Stimulated activated CD8-positive, alpha-beta memory T cell treated with anti-CD3 and anti-CD28 coated beads, Interleukin-2, amount 100 ng/mL, for 1 hour (primary cell): Measurements from ENCODE around the gene PITRM1.

Source experiments
- DNase-seq, 2 donors: peaks; one replicate each; pipeline ENCODE4 v3.0.0-alpha.2; 2020; ENCODE audit warnings: low read depth in 2 of 2

PITRM1 gene

DNA sequence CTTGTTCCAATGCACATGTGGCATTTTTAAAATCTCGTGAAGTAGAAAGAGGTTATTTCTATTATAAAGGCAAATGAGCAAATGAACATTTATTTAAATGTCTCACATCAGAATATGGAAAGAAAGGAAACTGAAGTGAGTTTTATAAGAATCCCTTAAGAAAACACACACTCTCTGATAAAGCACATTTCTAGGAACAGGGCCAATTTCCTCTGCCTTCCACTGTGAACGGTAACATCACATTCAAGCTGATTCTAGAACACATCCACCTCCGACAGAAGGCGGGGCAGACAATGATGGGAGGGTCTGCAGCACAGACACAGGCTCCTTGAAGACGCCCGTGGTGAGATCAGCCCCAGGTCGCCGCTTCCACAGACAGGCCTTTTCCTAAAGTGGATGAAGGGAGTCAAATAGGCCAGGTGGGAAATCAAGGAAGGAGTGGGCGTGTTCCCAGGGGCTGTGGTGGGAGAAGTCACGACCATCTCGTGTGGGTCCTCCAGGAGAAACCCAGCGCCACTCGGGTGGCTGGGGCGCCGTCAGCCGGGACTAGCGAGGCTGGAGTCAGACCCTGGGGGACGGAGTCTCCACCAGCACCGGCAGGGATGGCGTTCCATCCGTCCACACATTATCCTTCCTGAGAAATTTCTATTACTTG, 31.1 kb downstream of the PITRM1 start:
- DNase-seq, result no peak

DNA sequence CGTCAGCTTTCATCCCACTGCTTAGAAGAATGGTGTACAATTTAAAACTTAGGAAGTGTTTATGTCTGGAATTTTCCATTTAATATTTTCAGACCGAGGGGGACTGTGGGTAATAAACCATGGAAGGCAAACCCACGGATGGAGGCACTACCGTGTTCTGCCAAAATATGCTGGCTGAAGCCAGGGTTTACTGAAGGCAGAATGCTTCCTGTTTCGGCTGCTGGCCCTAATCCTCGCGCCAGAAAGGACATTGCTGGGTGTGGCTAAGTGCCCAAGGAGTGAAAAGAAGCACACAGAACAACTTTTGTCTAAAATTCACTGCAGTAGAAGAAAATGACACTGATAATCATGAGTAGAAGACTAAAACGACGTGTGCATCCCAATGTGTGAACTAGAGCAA, 32.3 kb downstream of the PITRM1 start:
- DNase-seq, result no peak

DNA sequence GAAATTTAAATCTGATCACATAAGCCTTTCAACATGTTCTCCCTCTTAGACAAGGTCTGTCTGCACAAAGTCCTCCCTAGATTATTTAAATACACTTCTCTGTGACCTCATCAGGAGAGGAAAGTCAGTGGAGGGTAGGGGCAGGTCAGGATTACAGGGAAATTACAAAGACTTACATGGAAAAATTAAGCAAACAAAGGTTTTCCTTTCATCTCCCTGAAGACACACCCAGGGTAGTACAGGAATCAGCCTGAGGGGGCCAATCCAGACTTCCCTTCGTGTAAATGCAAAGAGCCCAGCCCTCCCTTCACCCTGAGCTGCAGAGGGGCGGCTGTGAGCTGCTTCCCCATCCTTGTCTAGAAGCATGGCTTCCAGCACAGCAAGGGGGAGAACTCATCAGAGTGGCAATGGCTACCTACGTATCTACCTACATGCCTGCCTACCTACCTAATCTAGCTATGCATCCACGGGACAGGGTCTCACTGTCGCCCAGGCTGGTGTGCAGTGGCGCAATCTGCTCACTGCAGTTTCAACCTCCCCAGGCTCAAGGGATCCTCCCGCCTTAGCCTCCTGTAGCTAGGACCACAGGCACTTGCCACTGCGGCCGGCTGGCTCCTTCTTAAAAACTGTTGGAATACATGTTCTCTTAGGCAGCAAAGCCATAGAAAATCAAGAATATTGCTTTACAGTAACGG, 33.2 kb downstream of the PITRM1 start:
- DNase-seq, result no peak

DNA sequence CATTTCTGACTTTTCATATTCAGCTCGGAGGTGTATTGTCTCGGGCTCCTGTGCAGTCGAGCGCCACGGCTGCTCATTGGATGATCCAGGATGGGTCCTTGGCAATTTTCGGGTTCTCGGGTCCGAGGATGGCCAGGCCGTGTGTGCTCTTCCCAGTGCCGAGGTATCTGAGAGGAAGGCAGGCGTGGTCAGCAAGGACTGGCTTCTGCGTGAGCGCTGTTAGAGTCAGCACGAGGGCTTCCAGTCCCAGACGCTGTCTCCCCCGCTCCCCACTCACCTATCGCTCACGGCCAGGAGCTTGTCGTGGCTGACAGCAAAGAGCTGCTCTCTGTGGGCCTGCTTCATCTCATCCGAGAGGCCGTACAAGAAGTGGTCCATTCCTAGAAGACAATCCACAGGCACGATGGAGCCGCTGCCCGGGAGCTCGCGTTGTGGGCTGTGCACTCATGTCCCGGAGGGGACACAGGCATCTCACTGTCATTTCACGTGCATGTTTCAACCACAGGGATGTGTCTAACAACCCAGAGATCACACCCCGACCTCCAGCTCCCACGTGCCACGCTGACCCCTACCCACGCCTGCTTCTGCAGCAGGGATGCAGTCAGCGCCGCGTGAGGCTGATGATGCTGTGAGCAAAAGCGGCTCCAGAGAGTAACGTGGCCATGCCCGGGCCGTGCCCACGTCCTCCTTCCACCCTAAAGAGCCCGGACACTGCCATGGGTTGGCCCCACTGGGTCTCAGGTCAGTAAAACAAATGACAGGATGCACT, 34.4 kb downstream of the PITRM1 start:
- no peak for DNase-seq

DNA sequence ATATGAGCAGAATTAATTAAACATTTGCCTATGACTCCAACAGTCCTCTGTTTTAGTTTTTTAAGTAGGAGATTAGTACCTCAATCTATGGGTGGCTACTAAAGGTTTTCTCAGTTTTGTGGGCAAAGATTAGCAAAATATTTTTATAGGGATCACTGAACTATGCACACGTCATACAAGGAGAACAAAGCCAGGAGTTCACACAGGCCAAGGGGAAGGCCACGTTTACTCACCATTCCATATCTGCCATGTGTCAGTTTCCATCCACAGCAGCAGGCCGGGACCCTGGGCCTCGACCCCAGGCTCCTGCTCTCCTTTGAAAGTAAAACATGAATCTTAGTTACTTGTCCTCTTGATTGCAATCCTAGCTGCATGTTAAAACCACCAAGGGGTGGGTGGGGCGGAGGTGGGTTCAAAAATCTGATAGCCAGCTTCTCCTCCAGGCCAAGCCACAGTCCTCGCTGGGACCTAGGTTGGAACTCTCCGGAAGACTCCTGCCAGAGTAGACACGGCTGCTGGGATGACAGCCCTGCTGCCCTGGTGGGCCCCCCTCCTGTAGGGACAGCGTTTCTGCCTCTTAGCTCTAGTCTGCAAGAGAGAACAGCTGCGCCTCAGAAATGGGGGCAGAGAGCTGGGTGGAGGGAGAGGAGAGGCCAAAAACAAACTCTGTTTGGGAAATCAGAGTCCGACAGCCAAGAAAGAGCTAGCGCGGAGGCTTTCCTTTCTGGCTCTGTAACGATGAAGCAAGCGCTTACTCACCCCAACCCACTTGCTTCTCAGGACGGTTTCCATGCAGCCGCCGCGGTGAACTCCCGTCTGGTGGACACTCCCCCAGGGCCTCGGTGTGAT, 35.6 kb downstream of the PITRM1 start:
- DNase-seq, result no peak

DNA sequence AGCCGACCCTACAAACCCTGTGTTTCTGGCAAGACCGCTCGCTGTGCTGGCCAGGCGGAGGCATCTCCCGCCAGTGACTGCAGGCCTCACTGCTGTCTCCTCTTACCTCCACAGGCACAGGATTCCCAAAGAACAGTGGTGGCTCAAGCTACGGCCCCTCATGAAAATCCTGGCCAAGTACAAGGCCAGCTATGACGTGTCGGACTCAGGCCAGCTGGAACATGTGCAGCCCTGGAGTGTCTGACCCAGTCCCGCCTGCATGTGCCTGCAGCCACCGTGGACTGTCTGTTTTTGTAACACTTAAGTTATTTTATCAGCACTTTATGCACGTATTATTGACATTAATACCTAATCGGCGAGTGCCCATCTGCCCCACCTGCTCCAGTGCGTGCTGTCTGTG, 36.2 kb downstream of the PITRM1 start:
- no peak for DNase-seq

DNA sequence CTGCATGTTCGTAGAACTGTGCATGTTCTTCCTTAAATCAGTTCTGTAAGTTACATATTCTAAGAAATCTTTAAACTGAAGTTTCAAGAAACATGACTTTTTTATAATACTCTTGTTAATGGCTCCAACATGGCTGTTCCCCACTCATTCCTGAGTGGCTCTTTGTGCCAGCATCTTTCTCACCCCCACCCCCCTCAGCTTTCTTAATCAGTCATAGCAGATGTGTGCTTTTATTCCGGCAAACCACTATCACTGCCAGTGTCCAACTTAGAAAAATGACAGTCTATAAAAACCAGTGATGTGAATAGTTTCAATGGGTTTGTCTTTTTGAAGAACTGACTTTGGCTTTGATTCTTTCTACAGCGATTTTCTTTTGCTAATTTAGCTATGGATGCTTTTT, 37.6 kb downstream of the PITRM1 start:
- no peak for DNase-seq

DNA sequence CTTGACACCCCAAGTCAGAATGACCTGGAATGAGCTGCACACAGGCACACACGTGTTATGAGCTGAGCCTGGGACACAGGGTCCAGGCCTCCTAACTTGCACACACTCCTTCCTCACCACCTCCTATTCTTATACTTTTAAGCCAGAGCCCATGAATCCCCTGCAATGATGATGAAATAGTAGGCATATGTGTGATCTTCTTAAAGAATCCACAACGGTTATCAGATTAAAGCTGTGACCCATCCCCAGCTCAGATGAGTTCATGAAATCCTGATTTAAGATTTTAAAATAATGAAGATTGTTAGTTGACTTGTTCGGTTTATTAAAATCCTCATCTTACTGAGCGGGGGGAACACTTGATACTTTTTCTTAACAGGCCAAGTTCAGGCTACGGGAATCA, 38.6 kb downstream of the PITRM1 start:
- no peak for DNase-seq

DNA sequence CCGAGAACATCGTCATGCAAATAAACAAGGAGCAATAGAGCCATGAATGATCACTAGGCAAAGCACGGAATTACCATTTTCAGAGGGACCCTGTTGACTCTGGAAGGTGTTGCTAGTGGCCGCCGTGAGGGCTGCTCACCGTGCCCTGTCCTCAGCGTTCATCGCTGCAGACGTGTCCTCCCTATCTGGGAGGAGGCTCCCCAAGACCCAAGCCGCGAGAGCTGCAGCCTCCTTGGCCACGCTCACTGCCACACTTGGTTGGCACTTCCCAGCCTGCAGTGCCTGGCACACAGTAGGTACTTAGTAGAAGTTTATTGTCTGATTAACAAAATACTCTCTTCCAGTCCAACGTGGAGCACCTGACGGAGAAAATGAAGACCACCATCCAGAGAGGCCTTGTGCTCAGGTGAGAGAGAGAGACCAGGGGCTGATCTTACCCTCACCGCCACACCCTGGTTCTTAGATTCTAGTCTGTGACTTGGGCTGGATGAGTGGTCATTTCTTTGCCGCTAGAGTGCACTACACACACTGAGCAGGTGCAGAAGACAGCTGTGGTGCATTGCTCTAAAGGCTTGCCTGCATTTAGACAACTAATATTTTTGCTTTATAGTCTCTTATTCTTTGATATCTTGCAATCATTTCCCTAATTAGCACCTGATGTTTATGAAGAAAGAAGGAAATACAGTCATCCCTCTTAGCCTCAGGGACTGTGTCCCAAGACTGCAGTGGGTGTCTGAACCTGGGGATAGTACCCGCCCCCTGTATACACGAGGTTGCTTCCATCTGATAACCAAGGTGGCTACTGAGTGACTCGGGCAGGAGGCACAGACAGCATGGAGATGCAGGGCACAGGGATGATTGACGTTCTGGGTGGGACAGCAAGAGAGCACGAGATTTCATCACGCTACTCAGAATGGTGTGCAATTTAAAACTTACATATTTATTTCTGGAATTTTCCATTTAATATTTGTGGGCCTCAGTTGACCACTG, 40.3 kb downstream of the PITRM1 start:
- no peak for DNase-seq

DNA sequence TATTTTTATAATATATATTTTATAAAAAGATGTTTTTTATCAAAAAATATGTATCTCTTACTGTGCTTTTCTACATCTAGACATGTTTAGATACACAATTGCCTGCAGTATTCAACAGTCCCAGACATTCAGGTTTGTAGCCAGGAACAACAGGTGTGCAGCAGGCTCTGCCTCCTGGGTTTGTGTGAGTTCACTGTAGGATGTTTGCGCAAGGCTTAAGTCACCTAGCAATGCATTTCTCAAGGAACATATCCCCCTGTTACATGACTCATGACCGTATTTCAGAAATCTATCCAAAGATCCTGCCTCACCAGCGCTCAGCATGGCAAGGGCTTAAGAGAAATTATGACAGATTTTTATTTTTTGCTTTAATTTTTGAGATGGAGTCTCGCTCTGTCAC, 41.5 kb downstream of the PITRM1 start:
- DNase-seq, result no peak

DNA sequence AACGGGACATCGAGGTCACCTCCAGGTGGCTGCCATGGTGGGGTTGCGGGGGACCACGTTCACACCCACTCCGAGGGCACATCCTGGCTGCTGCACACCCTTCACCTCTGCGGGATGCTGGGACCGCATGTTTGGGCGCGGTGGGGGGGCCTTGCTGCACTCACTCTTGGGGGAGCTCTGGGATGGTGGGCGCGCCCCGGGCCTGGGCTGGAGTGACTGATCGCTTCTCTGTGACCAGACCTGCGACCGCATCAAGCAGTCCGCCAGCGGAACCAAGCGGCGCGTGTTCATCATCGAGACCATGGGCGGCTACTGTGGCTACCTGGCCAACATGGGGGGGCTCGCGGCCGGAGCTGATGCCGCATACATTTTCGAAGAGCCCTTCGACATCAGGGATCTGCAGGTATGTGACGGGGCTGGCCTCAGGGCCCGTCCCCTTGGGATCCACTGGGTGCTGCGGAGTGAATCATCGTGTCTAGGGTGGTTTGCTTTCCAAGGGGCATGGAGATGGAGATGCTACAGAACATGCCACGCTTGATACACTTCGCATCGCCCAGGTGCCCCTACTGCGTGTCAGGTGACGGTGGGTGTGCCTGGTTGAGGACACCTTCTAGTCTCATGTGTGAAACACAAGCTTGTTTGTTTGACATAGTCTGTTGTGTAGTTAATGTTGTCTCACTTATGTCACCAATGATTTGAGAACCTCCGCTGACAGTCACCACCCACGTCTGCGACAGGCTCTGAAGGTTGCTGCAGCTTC, 42.8 kb downstream of the PITRM1 start:
- no peak for DNase-seq

DNA sequence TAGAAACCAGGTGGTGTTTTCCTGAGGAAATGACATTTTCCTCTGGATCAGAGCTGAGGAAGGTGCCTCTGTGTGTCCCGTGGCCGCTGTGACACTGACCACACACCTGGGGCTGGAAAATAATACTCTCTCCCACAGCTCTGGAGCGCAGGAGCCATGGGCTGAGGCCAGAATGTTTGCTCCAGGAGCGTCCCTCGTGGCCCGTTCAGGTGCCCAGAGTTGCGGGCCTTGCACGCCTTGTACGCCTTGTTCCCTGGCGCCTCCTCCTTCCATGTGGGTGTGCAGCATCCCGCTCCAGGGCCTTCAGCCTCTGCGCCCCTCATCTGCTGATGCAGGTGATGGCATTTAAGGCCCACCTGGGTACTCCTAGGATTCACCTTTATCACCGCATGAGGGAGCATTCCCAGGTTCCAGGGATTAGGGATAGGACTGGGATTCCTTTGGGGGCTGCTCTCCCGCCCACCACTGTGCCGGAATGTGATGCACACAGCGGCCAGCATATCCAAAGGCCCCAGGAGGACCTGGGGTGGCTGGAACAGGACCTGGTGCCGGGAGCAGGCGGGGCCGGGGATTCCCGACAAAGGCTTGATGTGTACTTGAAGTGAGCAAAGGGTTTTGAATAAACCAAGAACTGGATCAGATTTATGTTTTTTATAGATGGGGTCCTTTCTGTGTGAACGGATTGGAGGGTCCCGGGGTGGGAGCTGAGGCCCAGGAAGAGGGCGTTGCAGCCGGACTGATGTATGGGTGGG, 44.0 kb downstream of the PITRM1 start:
- DNase-seq, result no peak

DNA sequence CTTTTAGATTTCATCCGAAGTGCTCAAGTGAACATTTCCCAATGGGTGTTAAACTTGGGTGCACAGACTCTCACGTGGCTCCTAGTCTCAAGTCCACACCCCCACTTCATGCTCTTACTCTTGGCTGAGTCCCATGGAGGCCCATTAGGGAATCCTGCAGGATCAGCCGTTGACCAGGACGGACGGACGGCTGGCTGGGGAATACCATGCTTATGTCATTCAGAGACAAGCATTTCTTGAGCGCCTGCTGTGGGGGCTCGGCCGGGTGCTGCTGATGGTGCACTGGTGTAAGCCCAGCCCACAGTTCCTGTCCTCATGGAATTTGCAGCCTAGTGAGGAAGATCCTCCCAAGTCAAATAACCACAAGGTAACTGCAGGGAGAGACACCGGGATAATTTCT, 44.7 kb downstream of the PITRM1 start:
- DNase-seq, result no peak

DNA sequence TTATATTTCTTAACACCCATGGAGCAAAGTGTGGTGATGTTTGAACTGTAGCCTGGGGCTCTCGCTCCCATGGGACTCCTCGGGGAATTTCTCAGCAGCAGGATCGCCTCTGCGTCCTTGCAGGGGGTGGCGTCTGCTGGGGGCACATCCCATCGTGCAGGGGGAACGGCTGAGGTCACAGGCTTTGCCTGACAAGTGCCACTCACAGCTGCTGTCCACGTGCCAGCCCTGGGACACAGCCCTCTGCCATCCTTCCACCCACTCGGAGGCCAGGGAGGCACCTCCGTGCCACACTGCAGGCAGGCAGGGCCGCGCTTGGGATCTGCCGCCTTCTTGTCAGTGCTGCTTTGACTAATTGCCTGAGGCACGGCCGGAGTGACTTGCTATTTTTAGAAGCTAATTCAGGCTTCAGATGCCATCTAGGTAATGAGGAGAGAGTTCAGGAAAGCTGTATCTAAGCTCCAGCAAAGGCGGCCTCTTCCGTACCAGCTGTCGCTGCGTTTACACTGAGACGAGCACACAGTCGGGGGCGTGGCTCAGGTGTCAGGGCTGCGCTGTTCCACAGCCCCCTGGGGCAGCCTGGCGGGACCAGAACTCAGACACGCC, 45.7 kb downstream of the PITRM1 start:
- DNase-seq, result no peak

DNA sequence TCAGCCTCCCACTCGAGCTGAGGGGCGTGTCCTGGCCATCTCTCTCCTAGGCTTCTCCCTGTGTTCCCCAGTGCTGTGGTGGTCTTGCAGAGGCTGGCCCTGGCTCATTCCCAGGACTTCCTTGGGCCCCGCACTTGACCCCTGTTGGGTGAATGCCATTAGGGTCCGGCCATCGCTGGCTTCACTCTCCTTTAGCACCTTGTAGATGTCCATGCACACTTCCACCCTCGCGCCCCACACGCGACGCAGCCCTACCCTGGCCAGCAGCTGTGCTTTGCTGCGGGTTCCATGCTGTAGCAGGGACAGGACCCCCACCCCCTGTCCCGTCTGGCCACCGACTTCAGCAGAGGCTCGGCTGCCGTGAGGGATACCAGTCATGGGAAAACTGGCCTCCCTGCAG, 46.3 kb downstream of the PITRM1 start:
- DNase-seq, result no peak

DNA sequence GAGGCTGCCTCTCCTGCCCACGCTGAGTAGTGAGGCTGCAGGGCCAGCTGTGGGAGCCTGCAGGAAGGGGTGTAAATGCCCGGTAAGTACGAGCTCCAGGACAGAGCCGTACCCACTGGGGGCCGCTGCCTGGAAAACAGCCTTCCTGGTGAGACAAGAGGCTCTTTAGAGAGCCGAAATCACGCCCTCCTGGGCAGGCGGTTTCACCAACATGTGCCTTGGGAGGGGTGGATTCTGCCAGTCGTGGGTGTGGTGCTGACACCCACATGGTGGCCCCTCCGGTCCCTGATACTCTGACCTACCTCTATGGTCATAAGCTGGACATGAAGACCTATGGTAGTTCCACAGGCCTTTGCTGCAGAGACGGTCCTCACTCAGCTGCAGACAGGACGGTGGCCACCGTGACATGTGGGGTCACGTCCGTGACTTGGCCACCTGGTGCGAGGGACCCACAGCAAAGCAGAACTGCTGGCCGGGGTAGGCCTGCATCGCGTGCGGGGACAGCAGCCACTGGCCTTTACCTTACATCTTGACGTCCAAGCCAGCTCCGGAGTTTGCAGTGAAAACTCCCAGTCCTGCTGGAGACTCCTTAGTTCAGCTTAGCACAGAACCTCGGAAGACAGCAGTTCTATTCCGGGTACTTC, 46.9 kb downstream of the PITRM1 start:
- no peak for DNase-seq

DNA sequence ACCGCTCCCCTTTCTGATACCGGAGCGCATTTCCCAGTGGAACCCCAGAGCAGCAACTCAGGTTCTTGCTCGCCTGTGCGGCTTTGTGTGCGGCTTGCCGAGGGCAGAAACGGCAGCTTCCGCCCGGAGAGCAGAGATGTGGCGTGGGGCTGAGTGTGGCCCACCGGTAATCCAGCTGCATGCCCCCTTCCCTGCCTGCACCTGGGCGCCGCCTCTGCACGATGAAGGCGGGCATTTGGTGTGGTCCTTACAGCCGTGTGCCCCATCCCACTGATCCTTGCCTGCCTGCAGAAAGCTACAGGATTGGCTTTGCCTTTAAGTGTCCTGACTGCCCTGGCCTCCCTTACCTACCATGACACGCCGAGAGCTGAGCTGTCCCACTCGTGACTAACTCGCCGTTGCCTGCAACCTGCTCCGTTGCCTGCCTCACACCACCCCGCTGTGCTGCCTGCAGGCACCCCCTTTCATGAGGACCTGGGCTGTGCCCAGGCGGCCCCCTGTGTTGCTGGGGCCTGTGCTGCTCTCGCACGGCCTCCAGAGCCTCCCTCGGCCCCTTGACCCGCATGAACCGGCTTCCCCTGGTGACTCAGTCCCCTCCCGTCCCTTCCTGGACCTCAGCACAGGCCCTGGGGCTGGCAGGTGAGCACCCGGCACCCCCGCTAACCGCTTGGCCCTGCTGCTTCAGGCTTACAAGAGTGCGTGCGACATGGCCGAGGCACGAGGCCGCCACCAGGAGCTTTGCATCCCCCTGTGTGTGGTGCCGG, 48.0 kb downstream of the PITRM1 start:
- no peak for DNase-seq
